Mammary epithelial cell (primary cell): ENCODE results near the gene SNRNP25.

Experiments used
- EZH2 ChIP-seq: IDR thresholded peaks from 2 replicates; pipeline ENCODE4 v1.6.1; 2012; ENCODE audit warnings: low read length, inconsistent platforms, borderline replicate concordance
- TF ChIP-seq, protein P1 (sequence below), 2 donors: IDR thresholded peaks in 1 of 2; conservative IDR thresholded peaks in 1 of 2; 2 replicates each; pipeline ENCODE4 v1.5.1; 2011 to 2012; ENCODE audit warnings: inconsistent platforms in 2 of 2, low read length in 2 of 2, mild to moderate bottlenecking in 2 of 2, control low read depth in 1 of 2, low read depth in 1 of 2; ENCODE audit not compliant: insufficient read depth in 1 of 2; ENCODE audit errors: extremely low read depth in 1 of 2

- TF ChIP-seq, protein P1, sequence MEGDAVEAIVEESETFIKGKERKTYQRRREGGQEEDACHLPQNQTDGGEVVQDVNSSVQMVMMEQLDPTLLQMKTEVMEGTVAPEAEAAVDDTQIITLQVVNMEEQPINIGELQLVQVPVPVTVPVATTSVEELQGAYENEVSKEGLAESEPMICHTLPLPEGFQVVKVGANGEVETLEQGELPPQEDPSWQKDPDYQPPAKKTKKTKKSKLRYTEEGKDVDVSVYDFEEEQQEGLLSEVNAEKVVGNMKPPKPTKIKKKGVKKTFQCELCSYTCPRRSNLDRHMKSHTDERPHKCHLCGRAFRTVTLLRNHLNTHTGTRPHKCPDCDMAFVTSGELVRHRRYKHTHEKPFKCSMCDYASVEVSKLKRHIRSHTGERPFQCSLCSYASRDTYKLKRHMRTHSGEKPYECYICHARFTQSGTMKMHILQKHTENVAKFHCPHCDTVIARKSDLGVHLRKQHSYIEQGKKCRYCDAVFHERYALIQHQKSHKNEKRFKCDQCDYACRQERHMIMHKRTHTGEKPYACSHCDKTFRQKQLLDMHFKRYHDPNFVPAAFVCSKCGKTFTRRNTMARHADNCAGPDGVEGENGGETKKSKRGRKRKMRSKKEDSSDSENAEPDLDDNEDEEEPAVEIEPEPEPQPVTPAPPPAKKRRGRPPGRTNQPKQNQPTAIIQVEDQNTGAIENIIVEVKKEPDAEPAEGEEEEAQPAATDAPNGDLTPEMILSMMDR (conservative IDR thresholded peaks at IDR 0.05 in 1 of 2, IDR thresholded peaks at IDR 0.05 in 1 of 2; ENCODE audit: extremely low read depth in 1 of 2, insufficient read depth in 1 of 2, low read depth in 1 of 2, low read length in 2 of 2) = no peak
- no peak for TF ChIP-seq EZH2
Observed at GRCh38 chr16:35011-35677, 18.5 kb upstream of the SNRNP25 start.
